Suprapubic skin (tissue), 4 donors: ENCODE measurements around the gene ACTMAP.

Experiments
- EP300 ChIP-seq: sonication (generic); formaldehyde crosslinking; IDR thresholded peaks from one replicate; pipeline ENCODE4 v1.6.1; 2017; ENCODE audit warnings: antibody characterized with exemption
- POLR2AphosphoS5 ChIP-seq, 3 donors: sonication (generic); formaldehyde crosslinking; IDR thresholded peaks; one replicate each; pipeline ENCODE4 v1.6.1; 2017; ENCODE audit warnings: antibody characterized with exemption in 3 of 3
- TF ChIP-seq, protein P1 (sequence below), 2 donors: fragments of 200-600 bp in 1 of 2; fragments of 450-650 bp in 1 of 2; sonication (generic) in 1 of 2; IDR thresholded peaks; one replicate each; pipeline ENCODE4 v1.5.1; 2016 to 2019; ENCODE audit warnings: antibody characterized with exemption in 2 of 2, mild to moderate bottlenecking in 1 of 2, moderate library complexity in 1 of 2

DNA sequence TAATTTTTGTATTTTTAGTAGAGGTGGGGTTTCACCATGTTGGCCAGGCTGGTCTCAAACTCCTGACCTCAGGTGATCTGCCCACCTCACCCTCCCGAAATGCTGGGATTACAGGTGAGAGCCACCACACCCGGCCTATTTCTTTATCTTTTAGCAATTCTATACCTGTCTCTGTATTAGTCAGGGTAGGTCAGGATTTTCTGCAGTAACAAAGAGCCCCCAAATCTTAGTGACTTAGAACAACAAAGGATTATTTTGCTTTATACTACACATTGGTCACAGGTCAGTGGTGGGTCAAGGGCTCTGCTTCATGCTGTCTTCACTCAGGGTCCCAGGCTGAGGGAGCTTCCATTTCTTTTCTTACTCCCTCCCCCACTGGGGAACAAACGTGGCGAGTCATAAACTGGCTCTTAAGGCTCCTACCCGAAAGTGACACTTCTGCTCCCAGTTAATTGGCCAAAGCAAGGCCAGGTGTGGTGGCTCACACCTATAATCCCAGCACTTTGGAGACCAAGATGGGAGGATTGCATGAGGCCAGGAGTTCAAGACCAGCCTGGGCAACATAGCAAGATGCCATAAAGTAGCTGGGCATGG lies 26.5 kb downstream of the ACTMAP start:
- TF ChIP-seq, protein P1, sequence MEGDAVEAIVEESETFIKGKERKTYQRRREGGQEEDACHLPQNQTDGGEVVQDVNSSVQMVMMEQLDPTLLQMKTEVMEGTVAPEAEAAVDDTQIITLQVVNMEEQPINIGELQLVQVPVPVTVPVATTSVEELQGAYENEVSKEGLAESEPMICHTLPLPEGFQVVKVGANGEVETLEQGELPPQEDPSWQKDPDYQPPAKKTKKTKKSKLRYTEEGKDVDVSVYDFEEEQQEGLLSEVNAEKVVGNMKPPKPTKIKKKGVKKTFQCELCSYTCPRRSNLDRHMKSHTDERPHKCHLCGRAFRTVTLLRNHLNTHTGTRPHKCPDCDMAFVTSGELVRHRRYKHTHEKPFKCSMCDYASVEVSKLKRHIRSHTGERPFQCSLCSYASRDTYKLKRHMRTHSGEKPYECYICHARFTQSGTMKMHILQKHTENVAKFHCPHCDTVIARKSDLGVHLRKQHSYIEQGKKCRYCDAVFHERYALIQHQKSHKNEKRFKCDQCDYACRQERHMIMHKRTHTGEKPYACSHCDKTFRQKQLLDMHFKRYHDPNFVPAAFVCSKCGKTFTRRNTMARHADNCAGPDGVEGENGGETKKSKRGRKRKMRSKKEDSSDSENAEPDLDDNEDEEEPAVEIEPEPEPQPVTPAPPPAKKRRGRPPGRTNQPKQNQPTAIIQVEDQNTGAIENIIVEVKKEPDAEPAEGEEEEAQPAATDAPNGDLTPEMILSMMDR (IDR thresholded peaks at IDR 0.05): no peak
- TF ChIP-seq EP300 (no peak), POLR2AphosphoS5 (IDR thresholded peaks at IDR 0.05) (no peak)
